ENCODE data around the gene CLCN6. TPM values are rescaled to one million over a fixed set of nuclear protein-coding genes. Genes with fewer than 3 reads are reported as not detected.

The CLCN6 gene
- total RNA-seq, 1 experiment from 2014 or later: 6.1 TPM

DNA sequence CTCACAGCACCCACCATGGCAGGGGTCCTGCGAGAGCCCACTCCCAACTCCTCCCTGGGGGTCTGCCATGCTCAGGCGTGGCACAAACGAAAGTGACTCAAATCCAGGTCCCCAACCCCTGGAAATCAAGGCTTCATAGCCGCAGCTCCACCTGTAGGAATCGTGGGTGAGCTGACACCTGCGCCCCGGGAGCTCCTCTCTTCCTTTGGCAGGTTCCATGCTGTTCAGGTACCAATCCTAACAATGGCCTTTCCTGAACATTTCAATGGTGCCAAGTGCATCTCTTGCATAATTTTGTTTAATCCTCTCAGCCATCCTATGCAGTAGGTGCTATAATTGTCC lies 81.6 kb downstream of the CLCN6 start:
- DNase-seq: no peak
- H3K79me2 ChIP-seq (ENCODE audit: low read length): no peaks in the 10 kb centered on the region
- no peaks in the 10 kb centered on the region for H4K20me1 ChIP-seq (ENCODE audit: low read length)
- intact Hi-C loops (cut with micrococcal nuclease): no loop called here
- POLR2A ChIA-PET (ENCODE audit: unreplicated experiment): no interaction called here
- no peak overlapping the region for H3K4me3 ChIP-seq (ENCODE audit: low read length)
- no TSS peak for BruUV-seq (replicated peaks)
- no peak overlapping the region for H3K9ac ChIP-seq (ENCODE audit: low read length)
- no peak for ATAC-seq
- CTCF ChIA-PET: interaction anchor here (0.6 kb wide), 1 partner anchor 27 kb away, joined by 3 read pairs; no protein-coding TSS in a partner anchor
- TF ChIP-seq, protein P1, sequence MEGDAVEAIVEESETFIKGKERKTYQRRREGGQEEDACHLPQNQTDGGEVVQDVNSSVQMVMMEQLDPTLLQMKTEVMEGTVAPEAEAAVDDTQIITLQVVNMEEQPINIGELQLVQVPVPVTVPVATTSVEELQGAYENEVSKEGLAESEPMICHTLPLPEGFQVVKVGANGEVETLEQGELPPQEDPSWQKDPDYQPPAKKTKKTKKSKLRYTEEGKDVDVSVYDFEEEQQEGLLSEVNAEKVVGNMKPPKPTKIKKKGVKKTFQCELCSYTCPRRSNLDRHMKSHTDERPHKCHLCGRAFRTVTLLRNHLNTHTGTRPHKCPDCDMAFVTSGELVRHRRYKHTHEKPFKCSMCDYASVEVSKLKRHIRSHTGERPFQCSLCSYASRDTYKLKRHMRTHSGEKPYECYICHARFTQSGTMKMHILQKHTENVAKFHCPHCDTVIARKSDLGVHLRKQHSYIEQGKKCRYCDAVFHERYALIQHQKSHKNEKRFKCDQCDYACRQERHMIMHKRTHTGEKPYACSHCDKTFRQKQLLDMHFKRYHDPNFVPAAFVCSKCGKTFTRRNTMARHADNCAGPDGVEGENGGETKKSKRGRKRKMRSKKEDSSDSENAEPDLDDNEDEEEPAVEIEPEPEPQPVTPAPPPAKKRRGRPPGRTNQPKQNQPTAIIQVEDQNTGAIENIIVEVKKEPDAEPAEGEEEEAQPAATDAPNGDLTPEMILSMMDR (conservative IDR thresholded peaks at IDR 0.05; ENCODE audit: low read depth, low read length): no peak
- TF ChIP-seq EZH2 (IDR thresholded peaks at IDR 0.05; ENCODE audit: low read length, unreplicated experiment) (no peak), EZH2phosphoT487 (IDR thresholded peaks at IDR 0.05; ENCODE audit: borderline replicate concordance, low read length) (no peak)
- no peak overlapping the region for H2AFZ ChIP-seq (ENCODE audit: low read length)
- no peaks in the 10 kb centered on the region for H3K9me3 ChIP-seq (ENCODE audit: low read length)
- no peak overlapping the region for H3K27ac ChIP-seq (ENCODE audit: low read length)
- H3K9me2 ChIP-seq (replicated peaks; ENCODE audit: low read length): no peaks in the 10 kb centered on the region
- H3K36me3 ChIP-seq (ENCODE audit: low read depth, low read length): no peaks in the 10 kb centered on the region
- no peaks in the 10 kb centered on the region for H3K27me3 ChIP-seq (ENCODE audit: low read length)
- H3K4me2 ChIP-seq (ENCODE audit: low read length): no peak overlapping the region
- H3K4me1 ChIP-seq (ENCODE audit: insufficient read depth, low read length): no peaks in the 10 kb centered on the region
- H3F3A ChIP-seq (ENCODE audit: low read length, unreplicated experiment): no peaks in the 10 kb centered on the region

DNA sequence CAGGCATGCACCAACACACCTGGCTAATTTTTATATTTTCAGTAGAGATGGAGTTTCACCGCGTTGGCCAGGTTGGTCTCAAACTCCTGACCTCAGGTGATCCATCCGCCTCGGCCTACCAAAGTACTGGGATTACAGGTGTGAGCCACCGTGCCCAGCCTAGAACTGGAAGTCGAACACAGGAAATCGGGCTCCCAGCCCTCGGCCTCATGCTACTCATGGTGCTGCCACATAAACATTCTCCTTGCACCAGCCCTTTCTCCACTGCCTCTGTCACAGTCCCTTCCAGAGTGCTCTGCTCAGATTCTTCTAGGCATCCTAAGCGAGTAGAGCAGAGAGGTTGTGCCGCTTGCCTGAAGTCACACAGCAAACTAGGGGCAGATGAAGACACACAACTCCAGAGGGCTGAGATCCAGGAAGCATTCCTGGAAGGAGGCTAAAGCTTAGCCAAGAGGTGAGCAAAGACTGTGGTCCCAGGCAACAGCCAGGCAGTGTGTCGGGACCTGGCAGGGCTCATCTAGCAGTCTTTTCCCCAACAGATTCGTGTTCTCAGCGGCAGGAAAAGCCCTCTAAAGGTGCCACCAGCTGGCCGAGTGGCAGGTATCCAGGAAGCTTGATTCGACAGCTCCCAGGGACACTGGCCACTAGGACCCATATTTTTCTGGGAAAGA lies 82.3 kb downstream of the CLCN6 start:
- no peak overlapping the region for H2AFZ ChIP-seq (ENCODE audit: low read length)
- H3K9ac ChIP-seq (ENCODE audit: low read length): no peak overlapping the region
- H3K27ac ChIP-seq (ENCODE audit: low read length): no peak overlapping the region
- no peaks in the 10 kb centered on the region for H3K4me1 ChIP-seq (ENCODE audit: insufficient read depth, low read length)
- H3K4me3 ChIP-seq (ENCODE audit: low read length): no peak overlapping the region
- H3K9me2 ChIP-seq (replicated peaks; ENCODE audit: low read length): no peaks in the 10 kb centered on the region
- H3K36me3 ChIP-seq (ENCODE audit: low read depth, low read length): no peaks in the 10 kb centered on the region
- H3F3A ChIP-seq (ENCODE audit: low read length, unreplicated experiment): no peaks in the 10 kb centered on the region
- TF ChIP-seq, protein P1 (conservative IDR thresholded peaks at IDR 0.05; ENCODE audit: low read depth, low read length): no peak
- no peak for TF ChIP-seq EZH2 (IDR thresholded peaks at IDR 0.05; ENCODE audit: low read length, unreplicated experiment)
- H4K20me1 ChIP-seq (ENCODE audit: low read length): no peaks in the 10 kb centered on the region
- H3K9me3 ChIP-seq (ENCODE audit: low read length): no peaks in the 10 kb centered on the region
- no peaks in the 10 kb centered on the region for H3K27me3 ChIP-seq (ENCODE audit: low read length)
- intact Hi-C loops (cut with micrococcal nuclease): no loop called here
- ATAC-seq (no peak), DNase-seq (no peak)
- ChIA-PET CTCF (no interaction called here), POLR2A (ENCODE audit: unreplicated experiment) (interaction anchor here (0.6 kb wide), 2 partner anchors 20 to 21 kb away, joined by 3 to 4 read pairs; no protein-coding TSS in a partner anchor)
- H3K79me2 ChIP-seq (ENCODE audit: low read length): no peaks in the 10 kb centered on the region
- no TSS peak for BruUV-seq (replicated peaks)
- no peak overlapping the region for H3K4me2 ChIP-seq (ENCODE audit: low read length)

DNA sequence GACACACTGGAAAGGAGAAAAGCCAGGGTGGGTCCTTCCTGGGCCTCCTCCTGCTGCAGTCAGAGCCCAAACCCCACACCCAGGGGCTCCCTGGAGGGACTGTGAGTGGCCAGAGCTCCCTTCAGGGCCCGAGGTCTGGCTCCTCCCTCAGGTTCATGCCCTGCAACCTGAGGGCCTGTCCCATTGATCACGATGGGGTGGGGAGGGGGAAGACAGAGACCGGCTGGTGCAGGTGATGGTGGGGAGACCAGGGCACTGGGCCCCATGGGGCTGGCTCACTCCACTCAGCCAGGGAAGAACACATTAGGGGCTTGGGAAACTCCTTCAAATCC lies 82.9 kb downstream of the CLCN6 start:
- TF ChIP-seq, protein P1 (conservative IDR thresholded peaks at IDR 0.05; ENCODE audit: low read depth, low read length): no peak
- TF ChIP-seq EZH2 (IDR thresholded peaks at IDR 0.05; ENCODE audit: low read length, unreplicated experiment): no peak
- no peak for TF ChIP-seq EZH2phosphoT487 (IDR thresholded peaks at IDR 0.05; ENCODE audit: borderline replicate concordance, low read length)
- no TSS peak for BruUV-seq (replicated peaks)
- intact Hi-C loops (cut with micrococcal nuclease): no loop called here

More for the DNA sequence above, 82.9 kb downstream of the CLCN6 start:
- Histone ChIP-seq H3K79me2 (ENCODE audit: low read length) (no peaks in the 10 kb centered on the region), H4K20me1 (ENCODE audit: low read length) (no peaks in the 10 kb centered on the region), H3F3A (ENCODE audit: low read length, unreplicated experiment) (no peaks in the 10 kb centered on the region), H3K9ac (ENCODE audit: low read length) (no peak overlapping the region), H3K4me1 (ENCODE audit: insufficient read depth, low read length) (no peaks in the 10 kb centered on the region), H3K27me3 (ENCODE audit: low read length) (no peaks in the 10 kb centered on the region), H3K36me3 (ENCODE audit: low read depth, low read length) (no peaks in the 10 kb centered on the region), H3K27ac (ENCODE audit: low read length) (no peak overlapping the region), H2AFZ (ENCODE audit: low read length) (no peak overlapping the region), H3K4me3 (ENCODE audit: low read length) (no peak overlapping the region), H3K9me3 (ENCODE audit: low read length) (no peaks in the 10 kb centered on the region), H3K9me2 (replicated peaks; ENCODE audit: low read length) (no peaks in the 10 kb centered on the region), H3K4me2 (ENCODE audit: low read length) (no peak overlapping the region)
- DNase-seq: no peak
- ChIA-PET CTCF (no interaction called here), POLR2A (ENCODE audit: unreplicated experiment) (interaction anchor here (0.6 kb wide), 2 partner anchors 19 to 21 kb away, joined by 3 to 4 read pairs; no protein-coding TSS in a partner anchor)
- no peak for ATAC-seq

All from PC-3 (cell line).